Breast epithelium (tissue), 4 donors: ENCODE measurements around the gene SRP68. TPM values are rescaled to one million over a fixed set of nuclear protein-coding genes. Genes with fewer than 3 reads are reported as not detected.
A peak's percentile ranks its signal among the peaks of the same experiment; 100 is the strongest.
"Not testable (repeated sequence)": the region's sequence is repeated elsewhere in the genome, so short reads cannot be mapped to it uniquely, and the experiment has no call there.

ENCODE experiments used
- DNase-seq, 2 donors: peaks; one replicate each; pipeline ENCODE4 v3.0.0-alpha.2; 2019; ENCODE audit warnings: low spot score in 2 of 2
- H3K27ac ChIP-seq, 2 donors: fragments of 200-600 bp; sonication (generic) in 1 of 2; one replicate each; pipeline ENCODE4 v1.5.1; 2016 to 2019; ENCODE audit warnings: mild to moderate bottlenecking in 1 of 2
- H3K27me3 ChIP-seq, 2 donors: fragments of 200-600 bp; sonication (generic) in 1 of 2; one replicate each; pipeline versions ENCODE4 v1.5.1 to v1.6.0; 2017 to 2019; ENCODE audit warnings: control low read depth in 1 of 2, mild to moderate bottlenecking in 1 of 2
- H3K36me3 ChIP-seq: fragments of 200-600 bp; one replicate; pipeline ENCODE4 v1.5.1; 2019
- H3K4me1 ChIP-seq, 2 donors: fragments of 200-600 bp; sonication (generic); one replicate each; pipeline ENCODE4 v1.5.1; 2016 to 2019; ENCODE audit warnings: control low read depth in 1 of 2
- H3K4me3 ChIP-seq, 3 donors: fragments of 200-600 bp; sonication (generic); 1 replicate in 2 of 3; 2 replicates in 1 of 3; pipeline ENCODE4 v1.5.1; 2016 to 2019; ENCODE audit warnings: mild to moderate bottlenecking in 3 of 3, moderate library complexity in 2 of 3
- H3K9me3 ChIP-seq, 2 donors: fragments of 200-600 bp; sonication (generic) in 1 of 2; one replicate each; pipeline ENCODE4 v1.5.1; 2016 to 2019; ENCODE audit warnings: control low read depth in 1 of 2
- CTCF ChIP-seq, 3 donors: fragments of 450-650 bp; IDR thresholded peaks; one replicate each; pipeline ENCODE4 v1.5.1; 2016 to 2017; ENCODE audit warnings: antibody characterized with exemption in 3 of 3, mild to moderate bottlenecking in 3 of 3, moderate library complexity in 3 of 3
- POLR2A ChIP-seq: fragments of 450-650 bp; IDR thresholded peaks from one replicate; pipeline ENCODE4 v1.6.1; 2016; ENCODE audit warnings: antibody characterized with exemption, mild to moderate bottlenecking, moderate library complexity
- POLR2AphosphoS5 ChIP-seq, 3 donors: sonication (generic); formaldehyde crosslinking; IDR thresholded peaks; one replicate each; pipeline ENCODE4 v1.6.1; 2017; ENCODE audit warnings: antibody characterized with exemption in 3 of 3
- intact Hi-C: fragments of 100-400 bp; cut with DNase I; formaldehyde crosslinking; loops from one replicate; pipeline ENCODE4 v1.15.1; 2023; ENCODE audit warnings: low total_unique reads
- total RNA-seq, 3 donors: library from RNA; depleted of rRNA; stranded (reverse); fragments of >200 nt; gene quantifications; one replicate each; pipeline ENCODE4 v1.1.0, GENCODE V29; 2016

The SRP68 gene
- total RNA-seq, 3 donors from 2014 or later, result 41.3 to 49.6 (median 48.3) TPM

- DNase-seq, result no peak
- TF ChIP-seq POLR2AphosphoS5 (IDR thresholded peaks at IDR 0.05), result no peak
- no peak for TF ChIP-seq CTCF (IDR thresholded peaks at IDR 0.05)
- no peak for TF ChIP-seq POLR2A
- H3K4me3 ChIP-seq, result no peak overlapping the region
- no peak overlapping the region for H3K27ac ChIP-seq
- H3K27me3 ChIP-seq, result no peaks in the 10 kb centered on the region
- H3K4me1 ChIP-seq, result no peaks in the 10 kb centered on the region
- peaks cover 8% of the 10 kb centered on the region for H3K36me3 ChIP-seq
- H3K9me3 ChIP-seq, result no peaks in the 10 kb centered on the region
- intact Hi-C loops, result no loop called here
Measured at GRCh38 chr17:76063875-76064546, 8.3 kb downstream of the SRP68 start.

GRCh38 chr17:76058264-76058663, 14.1 kb downstream of the SRP68 start:
- H3K4me1 ChIP-seq, DNase-seq, H3K9me3 ChIP-seq, H3K4me3 ChIP-seq, H3K27me3 ChIP-seq, intact Hi-C loops, H3K27ac ChIP-seq: not testable (repeated sequence)
- peaks cover 19% of the 10 kb centered on the region for H3K36me3 ChIP-seq

- intact Hi-C loops, result no loop called here
- no peak for DNase-seq
- H3K9me3 ChIP-seq, result no peaks in the 10 kb centered on the region
- H3K36me3 ChIP-seq, result peaks cover 19% of the 10 kb centered on the region
- TF ChIP-seq POLR2A (no peak), CTCF (IDR thresholded peaks at IDR 0.05) (no peak), POLR2AphosphoS5 (IDR thresholded peaks at IDR 0.05) (no peak)
- no peak overlapping the region for H3K4me3 ChIP-seq
- no peaks in the 10 kb centered on the region for H3K27me3 ChIP-seq
- H3K27ac ChIP-seq, result no peak overlapping the region
- H3K4me1 ChIP-seq, result no peaks in the 10 kb centered on the region
Measured at GRCh38 chr17:76056882-76057281, 15.4 kb downstream of the SRP68 start.

GRCh38 chr17:76054112-76054476, 18.2 kb downstream of the SRP68 start:
- Histone ChIP-seq H3K9me3 (no peaks in the 10 kb centered on the region), H3K4me3 (no peak overlapping the region), H3K27me3 (no peaks in the 10 kb centered on the region), H3K27ac (peak overlapping the region; percentile 5 to 19), H3K36me3 (peaks cover 11% of the 10 kb centered on the region), H3K4me1 (no peaks in the 10 kb centered on the region)
- DNase-seq, result no peak
- TF ChIP-seq POLR2AphosphoS5 (IDR thresholded peaks at IDR 0.05) (no peak), CTCF (IDR thresholded peaks at IDR 0.05) (no peak), POLR2A (no peak)
- intact Hi-C loops, result no loop called here

- TF ChIP-seq POLR2A, result no peak
- TF ChIP-seq POLR2AphosphoS5 (IDR thresholded peaks at IDR 0.05), result no peak
- TF ChIP-seq CTCF (IDR thresholded peaks at IDR 0.05), result no peak
- no peak for DNase-seq
- intact Hi-C loops, result no loop called here
- H3K27me3 ChIP-seq, result no peaks in the 10 kb centered on the region
- H3K27ac ChIP-seq, result peak overlapping the region; percentile 5 to 19
- peaks cover 11% of the 10 kb centered on the region for H3K36me3 ChIP-seq
- no peaks in the 10 kb centered on the region for H3K9me3 ChIP-seq
- no peak overlapping the region for H3K4me3 ChIP-seq
- H3K4me1 ChIP-seq, result no peaks in the 10 kb centered on the region
Measured at GRCh38 chr17:76053246-76054111, 18.8 kb downstream of the SRP68 start.
